Measurements from ENCODE around the gene ANO10. TPM values are rescaled to one million over a fixed set of nuclear protein-coding genes. Genes with fewer than 3 reads are reported as not detected.
"Not testable (repeated sequence)": the region's sequence is repeated elsewhere in the genome, so short reads cannot be mapped to it uniquely, and the experiment has no call there.

The ANO10 gene
- total RNA-seq, 4 donors from 2014 or later = 20.9 to 70.5 (median 48.0) TPM

- peaks cover 0 to 4% (median 0%) of the 10 kb centered on the region in 4 donors for H3K36me3 ChIP-seq
- DNase-seq = no peak
- H3K4me3 ChIP-seq = no peak overlapping the region
- no peaks in the 10 kb centered on the region for H3K27me3 ChIP-seq
- intact Hi-C loops (cut with DNase I; ENCODE audit: low total_unique reads) (no loop called here), in situ Hi-C loops (cut with MboI; ENCODE audit: low pct_ligation_motif_present in 1 of 4, low pct_unique_long_range_greater_than_20kb in 1 of 4, low sequenced_read_pairs in 3 of 4) (no loop called here)
- no peaks in the 10 kb centered on the region for H3K9me3 ChIP-seq
- no peaks in the 10 kb centered on the region for H3K4me1 ChIP-seq
- no peak for TF ChIP-seq POLR2AphosphoS5 (IDR thresholded peaks at IDR 0.05)
- no peak for TF ChIP-seq CTCF (IDR thresholded peaks at IDR 0.05)
- no peak for TF ChIP-seq EP300 (IDR thresholded peaks at IDR 0.05; ENCODE audit: low read depth)
- no peak for TF ChIP-seq POLR2A (IDR thresholded peaks at IDR 0.05)
- no peak overlapping the region for H3K27ac ChIP-seq
Observed at GRCh38 chr3:43465109-43465508, 156.7 kb downstream of the ANO10 start.

- H3K27ac ChIP-seq; H3K27me3 ChIP-seq; H3K4me1 ChIP-seq; DNase-seq; H3K4me3 ChIP-seq; H3K9me3 ChIP-seq; intact Hi-C loops (cut with DNase I; ENCODE audit: low total_unique reads); in situ Hi-C loops (cut with MboI; ENCODE audit: low pct_ligation_motif_present in 1 of 4, low pct_unique_long_range_greater_than_20kb in 1 of 4, low sequenced_read_pairs in 3 of 4); H3K36me3 ChIP-seq: not testable (repeated sequence)
- 77% methylated on average over 3 of the region's 3 CpGs; no CpG with 5 or more reads in 1 of the 2 donors for WGBS, 2 donors (ENCODE audit: low coverage in 1 of 2)
Observed at GRCh38 chr3:43462566-43462965, 159.2 kb downstream of the ANO10 start.

GRCh38 chr3:43461345-43461744, 160.5 kb downstream of the ANO10 start:
- no peak overlapping the region for H3K4me3 ChIP-seq
- H3K9me3 ChIP-seq = no peaks in the 10 kb centered on the region
- intact Hi-C loops (cut with DNase I; ENCODE audit: low total_unique reads) = no loop called here
- H3K27ac ChIP-seq = no peak overlapping the region
- H3K36me3 ChIP-seq = peaks cover 0 to 4% (median 0%) of the 10 kb centered on the region in 4 donors
- TF ChIP-seq POLR2AphosphoS5 (IDR thresholded peaks at IDR 0.05) (no peak), CTCF (IDR thresholded peaks at IDR 0.05) (no peak), POLR2A (IDR thresholded peaks at IDR 0.05) (no peak), EP300 (IDR thresholded peaks at IDR 0.05; ENCODE audit: low read depth) (no peak)
- H3K4me1 ChIP-seq = no peaks in the 10 kb centered on the region
- no peak for DNase-seq
- WGBS, 2 donors (ENCODE audit: low coverage in 1 of 2) = 92% methylated on average over 2 of the region's 2 CpGs
- in situ Hi-C loops (cut with MboI; ENCODE audit: low pct_ligation_motif_present in 1 of 4, low pct_unique_long_range_greater_than_20kb in 1 of 4, low sequenced_read_pairs in 3 of 4) = no loop called here
- no peaks in the 10 kb centered on the region for H3K27me3 ChIP-seq

GRCh38 chr3:43457038-43457437, 164.8 kb downstream of the ANO10 start:
- H3K36me3 ChIP-seq; H3K4me1 ChIP-seq; intact Hi-C loops (cut with DNase I; ENCODE audit: low total_unique reads); DNase-seq; H3K4me3 ChIP-seq; in situ Hi-C loops (cut with MboI; ENCODE audit: low pct_ligation_motif_present in 1 of 4, low pct_unique_long_range_greater_than_20kb in 1 of 4, low sequenced_read_pairs in 3 of 4); H3K27me3 ChIP-seq; H3K27ac ChIP-seq; H3K9me3 ChIP-seq: not testable (repeated sequence)
- 69% methylated on average over 1 of the region's 1 CpG; no CpG with 5 or more reads in 1 of the 2 donors for WGBS, 2 donors (ENCODE audit: low coverage in 1 of 2)

- H3K9me3 ChIP-seq = no peaks in the 10 kb centered on the region
- no peaks in the 10 kb centered on the region for H3K36me3 ChIP-seq
- TF ChIP-seq EP300 (IDR thresholded peaks at IDR 0.05; ENCODE audit: low read depth) (no peak), POLR2A (IDR thresholded peaks at IDR 0.05) (no peak), CTCF (IDR thresholded peaks at IDR 0.05) (no peak), POLR2AphosphoS5 (IDR thresholded peaks at IDR 0.05) (no peak)
- no peak for DNase-seq
- no peaks in the 10 kb centered on the region for H3K27me3 ChIP-seq
- H3K4me3 ChIP-seq = no peak overlapping the region
- no peak overlapping the region for H3K27ac ChIP-seq
- in situ Hi-C loops (cut with MboI; ENCODE audit: low pct_ligation_motif_present in 1 of 4, low pct_unique_long_range_greater_than_20kb in 1 of 4, low sequenced_read_pairs in 3 of 4) = no loop called here
- H3K4me1 ChIP-seq = no peaks in the 10 kb centered on the region
- WGBS, 2 donors (ENCODE audit: low coverage in 1 of 2) = 60 to 74% methylated on average over 1 of the region's 1 CpG
- intact Hi-C loops (cut with DNase I; ENCODE audit: low total_unique reads) = no loop called here
Observed at GRCh38 chr3:43455233-43455632, 166.6 kb downstream of the ANO10 start.
